PFSK-1 (cell line): ENCODE results near the gene CCNYL1.

Experiments
- POLR2AphosphoS5 ChIP-seq: IDR thresholded peaks from 2 replicates; pipeline ENCODE4 v1.6.1; 2012; ENCODE audit warnings: low read depth, mild to moderate bottlenecking, control low read depth, low read length, moderate library complexity
- TAF1 ChIP-seq: IDR thresholded peaks from 2 replicates; pipeline ENCODE4 v1.6.1; 2012; ENCODE audit warnings: low read length, control low read depth, borderline replicate concordance; ENCODE audit not compliant: insufficient read depth
- TF ChIP-seq, protein P1 (sequence below), 2 experiments: IDR thresholded peaks; 2 replicates each; pipeline versions ENCODE4 v1.6.1 to v1.8.0; 2011 to 2012; ENCODE audit warnings: low read depth in 2 of 2, low read length in 2 of 2, control low read depth in 1 of 2, inconsistent platforms in 1 of 2, mild to moderate bottlenecking in 1 of 2, moderate library complexity in 1 of 2; ENCODE audit not compliant: insufficient read depth in 1 of 2

DNA sequence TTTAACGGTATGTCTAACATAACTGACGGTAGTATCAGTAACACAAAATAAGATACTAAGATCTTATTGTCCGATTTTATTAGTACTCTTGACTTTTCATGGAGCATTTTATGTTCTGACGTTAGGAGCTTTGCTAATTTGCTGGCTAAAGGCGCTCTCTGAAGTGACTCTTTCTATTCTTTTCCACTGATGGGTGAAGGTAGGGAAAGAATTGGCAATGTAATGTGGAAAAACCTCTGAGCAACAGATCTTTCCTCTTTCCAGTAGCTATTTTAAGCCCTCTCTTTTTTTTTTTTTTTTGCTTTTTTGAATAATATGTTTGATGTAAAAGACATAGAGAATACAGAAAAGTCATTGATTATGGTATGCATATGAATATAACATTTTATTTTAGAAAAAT lies 4.6 kb downstream of the CCNYL1 start:
- TF ChIP-seq TAF1, result no peak
- no peak for TF ChIP-seq POLR2AphosphoS5
- TF ChIP-seq, protein P1, sequence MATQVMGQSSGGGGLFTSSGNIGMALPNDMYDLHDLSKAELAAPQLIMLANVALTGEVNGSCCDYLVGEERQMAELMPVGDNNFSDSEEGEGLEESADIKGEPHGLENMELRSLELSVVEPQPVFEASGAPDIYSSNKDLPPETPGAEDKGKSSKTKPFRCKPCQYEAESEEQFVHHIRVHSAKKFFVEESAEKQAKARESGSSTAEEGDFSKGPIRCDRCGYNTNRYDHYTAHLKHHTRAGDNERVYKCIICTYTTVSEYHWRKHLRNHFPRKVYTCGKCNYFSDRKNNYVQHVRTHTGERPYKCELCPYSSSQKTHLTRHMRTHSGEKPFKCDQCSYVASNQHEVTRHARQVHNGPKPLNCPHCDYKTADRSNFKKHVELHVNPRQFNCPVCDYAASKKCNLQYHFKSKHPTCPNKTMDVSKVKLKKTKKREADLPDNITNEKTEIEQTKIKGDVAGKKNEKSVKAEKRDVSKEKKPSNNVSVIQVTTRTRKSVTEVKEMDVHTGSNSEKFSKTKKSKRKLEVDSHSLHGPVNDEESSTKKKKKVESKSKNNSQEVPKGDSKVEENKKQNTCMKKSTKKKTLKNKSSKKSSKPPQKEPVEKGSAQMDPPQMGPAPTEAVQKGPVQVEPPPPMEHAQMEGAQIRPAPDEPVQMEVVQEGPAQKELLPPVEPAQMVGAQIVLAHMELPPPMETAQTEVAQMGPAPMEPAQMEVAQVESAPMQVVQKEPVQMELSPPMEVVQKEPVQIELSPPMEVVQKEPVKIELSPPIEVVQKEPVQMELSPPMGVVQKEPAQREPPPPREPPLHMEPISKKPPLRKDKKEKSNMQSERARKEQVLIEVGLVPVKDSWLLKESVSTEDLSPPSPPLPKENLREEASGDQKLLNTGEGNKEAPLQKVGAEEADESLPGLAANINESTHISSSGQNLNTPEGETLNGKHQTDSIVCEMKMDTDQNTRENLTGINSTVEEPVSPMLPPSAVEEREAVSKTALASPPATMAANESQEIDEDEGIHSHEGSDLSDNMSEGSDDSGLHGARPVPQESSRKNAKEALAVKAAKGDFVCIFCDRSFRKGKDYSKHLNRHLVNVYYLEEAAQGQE (IDR thresholded peaks at IDR 0.05; ENCODE audit: insufficient read depth in 1 of 2, low read depth in 2 of 2, low read length in 2 of 2), result no peak
